HPDE6-E6E7 (cell line): ENCODE data around the gene NMU.
"Not testable (repeated sequence)": the region's sequence is repeated elsewhere in the genome, so short reads cannot be mapped to it uniquely, and the experiment has no call there.

ENCODE experiments used
- DNase-seq: peaks from one replicate; pipeline ENCODE4 v3.0.0; 2011; ENCODE audit warnings: missing footprints; ENCODE audit errors: extremely low spot score

Gene NMU

GRCh38 chr4:55624063-55624462 is 12.0 kb downstream of the NMU start:
- DNase-seq: not testable (repeated sequence)

- DNase-seq: no peak
Measured at GRCh38 chr4:55618546-55619143, 17.5 kb downstream of the NMU start.

DNA sequence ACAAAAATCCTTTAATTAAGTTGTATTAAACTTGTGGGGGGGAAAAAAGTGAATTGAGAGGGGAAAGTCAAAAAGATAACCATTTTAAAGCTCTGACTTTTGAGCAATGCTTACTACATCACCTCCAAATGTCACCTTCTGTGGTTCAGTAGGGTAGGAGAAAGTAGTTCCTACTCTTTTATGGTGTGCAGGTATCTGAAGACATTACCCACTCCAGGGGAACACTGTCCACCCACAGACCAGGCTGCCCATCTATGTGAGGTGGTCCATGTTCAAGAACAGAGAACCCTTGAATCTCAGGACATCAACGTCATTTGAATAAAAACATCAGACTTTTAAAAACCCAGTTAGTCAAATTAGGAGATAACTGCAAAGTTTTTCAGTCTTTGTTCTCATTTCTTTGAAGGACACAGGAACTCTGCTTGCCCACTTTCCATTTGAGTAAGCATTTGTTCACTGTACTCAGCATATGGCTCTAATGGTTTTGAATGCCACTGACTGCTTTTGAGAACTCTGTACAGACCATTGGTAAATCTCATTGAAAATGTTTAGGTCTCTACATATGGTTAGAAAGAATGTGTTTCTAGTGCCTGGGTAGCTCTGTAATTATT is 18.4 kb downstream of the NMU start:
- DNase-seq: no peak

DNA sequence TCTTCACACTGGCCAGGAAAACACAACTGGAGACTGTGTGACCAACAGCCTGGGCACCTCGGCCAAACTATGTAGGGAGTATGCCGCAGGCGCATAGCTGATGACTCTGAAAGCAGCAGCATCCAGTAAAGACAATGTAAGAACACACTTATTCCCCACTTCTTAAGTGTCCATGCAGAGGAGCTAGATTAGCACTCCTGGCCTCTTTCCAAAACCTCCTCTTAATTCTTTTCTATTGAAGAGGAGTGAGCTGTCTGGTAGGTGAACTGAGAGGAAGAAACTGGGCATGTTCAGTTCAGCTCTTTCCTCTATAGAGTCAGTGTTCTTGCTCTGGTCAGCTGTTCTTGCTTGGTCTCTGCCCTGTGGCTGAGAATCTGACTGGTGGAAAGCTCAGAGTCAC is 21.1 kb downstream of the NMU start:
- DNase-seq: no peak

DNA sequence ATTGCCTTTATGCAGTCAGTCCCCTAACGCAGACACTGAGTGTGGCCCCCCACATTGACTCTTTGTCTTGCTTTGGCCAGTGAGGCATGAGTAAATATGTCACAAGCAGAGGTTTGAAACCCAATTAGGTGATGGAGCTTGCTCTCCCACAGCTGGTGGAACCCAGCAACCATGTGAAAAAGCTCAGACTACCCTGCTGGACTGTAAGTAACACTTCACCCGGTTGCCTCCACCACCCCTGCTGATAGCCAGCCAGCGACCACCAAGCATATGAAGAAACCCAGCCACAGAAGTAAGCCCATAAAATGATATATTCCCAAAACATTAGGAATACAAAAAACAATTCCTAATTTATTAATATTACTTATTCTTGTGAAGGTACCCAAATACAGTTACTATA is 22.5 kb downstream of the NMU start:
- DNase-seq: no peak

- DNase-seq: no peak
Measured at GRCh38 chr4:55612341-55612740, 23.8 kb downstream of the NMU start.

DNA sequence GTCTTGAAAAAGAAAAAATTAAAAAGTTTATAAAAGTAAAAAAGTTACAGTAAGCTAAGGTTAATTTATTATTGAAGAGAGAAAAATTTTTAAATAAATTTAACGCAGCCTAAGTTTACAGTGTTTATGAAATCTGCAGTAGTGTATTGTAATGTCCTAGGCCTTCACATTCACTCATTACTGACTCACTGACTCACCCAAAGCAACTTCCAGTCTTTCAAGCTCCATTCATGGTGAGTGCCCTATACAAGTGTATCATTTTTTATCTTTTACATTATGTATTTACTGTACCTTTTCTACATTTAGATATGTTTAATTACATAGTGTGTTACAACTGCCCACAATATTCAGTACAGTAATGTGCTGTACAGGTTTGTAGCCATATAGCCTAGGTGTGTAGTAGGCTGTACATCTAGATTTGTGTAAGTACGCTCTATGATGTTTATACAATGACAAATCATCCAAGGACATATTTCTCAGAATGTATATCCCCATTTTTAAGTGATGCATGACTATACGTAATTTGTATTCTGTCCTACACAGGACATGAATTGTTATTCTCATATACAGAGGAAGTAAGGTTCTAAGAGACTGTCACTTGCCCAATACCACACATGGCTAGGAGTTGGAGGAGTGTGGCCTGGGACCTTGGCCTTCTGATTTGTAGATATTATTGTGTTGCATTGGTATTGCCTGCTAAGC is 24.6 kb downstream of the NMU start:
- DNase-seq: no peak

GRCh38 chr4:55610381-55610780 is 25.7 kb downstream of the NMU start:
- no peak for DNase-seq

GRCh38 chr4:55609393-55609866 is 26.7 kb downstream of the NMU start:
- peak; percentile 84 for DNase-seq

- DNase-seq: no peak
Measured at GRCh38 chr4:55608591-55608990, 27.5 kb downstream of the NMU start.

GRCh38 chr4:55604996-55605395 is 31.1 kb downstream of the NMU start:
- DNase-seq: no peak

- DNase-seq: no peak
Measured at GRCh38 chr4:55600640-55601039, 35.5 kb downstream of the NMU start.

DNA sequence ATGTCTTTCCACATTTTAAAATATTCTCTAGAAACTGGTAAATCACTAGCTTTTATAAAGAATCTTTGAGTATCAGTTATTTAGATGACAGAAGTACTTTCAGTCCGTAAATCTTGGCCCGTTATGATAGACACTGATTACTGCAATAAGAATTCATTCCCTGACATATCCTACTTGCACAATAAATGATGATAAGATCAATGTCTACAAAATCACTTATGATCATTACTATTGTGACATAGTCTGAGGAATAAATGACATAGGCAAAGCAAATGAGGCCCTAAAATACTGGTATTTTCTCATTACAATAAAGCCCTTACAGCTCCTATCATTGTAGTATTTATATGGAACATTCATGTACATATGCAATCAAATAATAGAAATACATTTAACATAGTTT is 37.5 kb downstream of the NMU start:
- DNase-seq: no peak

- DNase-seq: no peak
Measured at GRCh38 chr4:55592014-55592413, 44.1 kb downstream of the NMU start, which contains the start of gene PDCL2. Gene PDCL2, minus strand, starts transcription at chr4:55592245. Its CDS starts 136 bp downstream, at chr4:55592109.

DNA sequence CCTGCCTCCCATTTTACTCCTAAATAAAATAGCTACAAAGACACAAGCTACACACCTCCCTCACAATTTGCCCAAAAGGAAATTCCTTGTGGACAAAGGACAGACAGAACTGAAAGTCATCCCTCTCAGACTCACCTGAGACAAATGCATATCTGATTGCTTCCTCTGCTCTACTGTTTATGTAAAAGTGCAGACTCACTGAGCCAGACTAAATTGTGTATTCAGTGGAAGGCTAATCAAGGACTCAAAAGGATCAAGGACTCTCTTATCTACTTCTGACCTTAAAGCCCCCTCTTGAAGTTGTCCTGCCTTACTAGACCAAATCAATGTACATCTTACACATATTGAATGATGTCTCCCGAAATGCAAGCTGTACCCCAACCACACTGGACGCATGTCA is 47.9 kb downstream of the NMU start:
- no peak for DNase-seq

DNA sequence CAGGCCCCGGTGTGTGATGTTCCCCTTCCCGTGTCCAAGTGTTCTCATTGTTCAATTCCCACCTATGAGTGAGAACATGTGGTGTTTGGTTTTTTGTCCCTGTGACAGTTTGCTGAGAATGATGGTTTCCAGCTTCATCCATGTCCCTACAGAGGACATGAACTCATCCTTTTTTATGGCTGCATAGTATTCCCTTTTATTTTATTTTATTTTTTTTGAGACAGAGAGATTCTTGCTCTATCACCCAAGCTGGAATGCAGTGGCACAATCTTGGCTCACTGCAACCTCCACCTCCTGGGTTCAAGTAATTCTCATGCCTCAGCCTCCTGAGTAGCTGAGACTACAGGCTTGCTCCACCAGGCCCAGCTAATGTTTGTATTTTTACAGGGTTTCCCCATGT is 53.3 kb downstream of the NMU start:
- not testable (repeated sequence) for DNase-seq

GRCh38 chr4:55578341-55579010 is 57.6 kb downstream of the NMU start:
- no peak for DNase-seq

DNA sequence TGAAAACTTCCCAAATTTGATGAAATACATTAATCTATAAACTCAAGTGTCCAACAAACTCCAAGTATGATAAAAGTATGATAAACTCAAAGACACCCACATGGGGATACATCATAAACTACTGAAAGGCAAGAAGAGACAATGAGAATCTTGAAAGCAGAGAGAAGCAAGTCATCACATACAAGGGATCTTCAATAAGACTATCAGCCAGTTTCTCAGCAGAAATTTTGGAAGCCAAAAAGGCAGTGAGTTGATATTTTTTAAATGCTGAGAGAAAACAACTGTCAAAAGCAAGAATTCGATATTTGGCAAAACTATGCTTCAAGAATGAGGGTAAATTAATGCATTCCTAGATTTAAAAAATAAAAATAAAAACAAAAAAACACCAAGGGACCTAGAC is 60.6 kb downstream of the NMU start:
- no peak for DNase-seq

- no peak for DNase-seq
Measured at GRCh38 chr4:55574252-55574651, 61.8 kb downstream of the NMU start.

GRCh38 chr4:55571806-55572205 is 64.3 kb downstream of the NMU start:
- no peak for DNase-seq

- no peak for DNase-seq
Measured at GRCh38 chr4:55568905-55569504, 67.1 kb downstream of the NMU start.

DNA sequence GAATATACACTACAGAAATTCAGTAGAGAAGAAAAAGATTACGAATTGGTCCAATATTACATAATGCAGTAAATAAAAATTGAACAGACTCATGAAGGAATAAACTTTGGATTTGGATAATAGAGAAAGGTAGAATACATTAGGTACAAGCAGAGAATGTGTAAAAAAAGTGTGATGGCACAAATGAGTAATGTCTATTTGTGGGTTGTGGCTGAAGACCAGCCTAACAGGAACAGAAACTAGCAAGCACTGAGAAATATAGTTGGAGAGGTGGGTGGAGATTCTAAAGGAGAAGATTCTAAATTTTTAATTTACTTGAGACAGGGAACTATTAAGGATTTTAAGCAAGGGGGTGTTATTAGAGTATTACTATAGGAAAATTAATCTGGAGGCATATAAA is 74.2 kb downstream of the NMU start:
- DNase-seq: no peak
